IMR-90 (cell line): Measurements from ENCODE around the gene SLC44A2. TPM values are rescaled to one million over a fixed set of nuclear protein-coding genes. Genes with fewer than 3 reads are reported as not detected.

Source experiments
- ATAC-seq: fragments of 200-7000 bp; cut with Tn5 transposase; 2 replicates; pipeline ENCODE4 v1.9.1; 2020; ENCODE audit warnings: low read depth, mild to moderate bottlenecking, moderate library complexity
- BruUV-seq: library from RNA; stranded (reverse); fragments of 400-500 nt; replicated peaks from 2 replicates; lab custom pipeline; 2021; lab: Mats Ljungman, UMichigan
- CTCF ChIA-PET: fragments of 300-600 bp; formaldehyde crosslinking; extraction: SDS; loops from one replicate; lab custom pipeline; 2021; ENCODE audit warnings: antibody characterized with exemption; lab: Yijun Ruan, JAX
- POLR2A ChIA-PET: fragments of 300-600 bp; sonication (Branson Sonifier 250); formaldehyde crosslinking; loops from one replicate; lab custom pipeline; 2022; ENCODE audit warnings: antibody characterized with exemption; ENCODE audit not compliant: unreplicated experiment; lab: Charles Lee
- DNase-seq: peaks from one replicate; pipeline ENCODE4 v3.0.0; 2013
- H2AFZ ChIP-seq: replicated peaks from 2 replicates; pipeline ENCODE3; 2013; ENCODE audit warnings: low read length, mild to moderate bottlenecking; ENCODE audit not compliant: poor library complexity
- H2AK5ac ChIP-seq: 2 replicates; pipeline ENCODE4 v1.6.1; 2013; ENCODE audit warnings: low read depth, low read length, inconsistent platforms
- H2AK9ac ChIP-seq: replicated peaks from 2 replicates; pipeline ENCODE3; 2013; ENCODE audit warnings: mild to moderate bottlenecking, low read depth, low read length, moderate library complexity; ENCODE audit not compliant: poor library complexity
- H2BK120ac ChIP-seq: 2 replicates; pipeline ENCODE4 v1.6.1; 2013; ENCODE audit warnings: low read depth, low read length, inconsistent platforms
- H2BK15ac ChIP-seq: 3 replicates; pipeline ENCODE4 v1.6.1; 2013; ENCODE audit warnings: low read depth, low read length, inconsistent platforms
- H2BK20ac ChIP-seq: 2 replicates; pipeline ENCODE4 v1.6.1; 2013; ENCODE audit warnings: low read depth, mild to moderate bottlenecking, inconsistent platforms, low read length, moderate library complexity
- H2BK5ac ChIP-seq: 2 replicates; pipeline ENCODE4 v1.6.1; 2013; ENCODE audit warnings: mild to moderate bottlenecking, low read depth, low read length, inconsistent platforms; ENCODE audit not compliant: poor library complexity, severe bottlenecking
- H3K14ac ChIP-seq: replicated peaks from 2 replicates; pipeline ENCODE4 v1.6.1; 2013; ENCODE audit warnings: low read depth, low read length, inconsistent platforms
- H3K18ac ChIP-seq: 2 replicates; pipeline ENCODE4 v1.6.1; 2013; ENCODE audit warnings: low read depth, low read length, control low read depth
- H3K23ac ChIP-seq: 2 replicates; pipeline ENCODE4 v1.6.1; 2013; ENCODE audit warnings: low read depth, low read length, inconsistent platforms
- H3K27ac ChIP-seq: 2 replicates; pipeline ENCODE4 v1.5.1; 2013; ENCODE audit warnings: mild to moderate bottlenecking, control low read depth, low read length; ENCODE audit not compliant: insufficient read depth
- H3K27me3 ChIP-seq: 2 replicates; pipeline ENCODE4 v1.6.1; 2013; ENCODE audit warnings: low read length; ENCODE audit not compliant: control insufficient read depth, insufficient read depth
- H3K36me3 ChIP-seq: 2 replicates; pipeline ENCODE4 v1.6.1; 2013; ENCODE audit warnings: low read length, mixed read lengths; ENCODE audit not compliant: control insufficient read depth, insufficient read depth
- H3K4ac ChIP-seq: 2 replicates; pipeline ENCODE4 v1.6.1; 2013; ENCODE audit warnings: low read depth, low read length, inconsistent platforms
- H3K4me1 ChIP-seq: 2 replicates; pipeline ENCODE4 v1.6.1; 2013; ENCODE audit warnings: low read length, mixed read lengths; ENCODE audit not compliant: control insufficient read depth, insufficient read depth
- H3K4me2 ChIP-seq: 2 replicates; pipeline ENCODE4 v1.6.1; 2013; ENCODE audit warnings: low read depth, mild to moderate bottlenecking, control low read depth, low read length, moderate library complexity
- H3K4me3 ChIP-seq: 2 replicates; pipeline ENCODE4 v1.5.1; 2013; ENCODE audit warnings: low read depth, mild to moderate bottlenecking, control low read depth, low read length, moderate library complexity; ENCODE audit not compliant: insufficient read depth
- H3K56ac ChIP-seq: 2 replicates; pipeline ENCODE4 v1.6.1; 2013; ENCODE audit warnings: low read length, inconsistent platforms; ENCODE audit not compliant: insufficient read depth; ENCODE audit errors: extremely low read depth
- H3K79me1 ChIP-seq, 2 experiments: 2 replicates each; pipeline ENCODE4 v1.6.1; 2013; ENCODE audit warnings: low read length in 2 of 2, inconsistent platforms in 1 of 2, low read depth in 1 of 2
- H3K9ac ChIP-seq: 2 replicates; pipeline ENCODE4 v1.6.1; 2013; ENCODE audit warnings: low read depth, low read length, control low read depth
- H3K9me1 ChIP-seq: 2 replicates; pipeline ENCODE4 v1.6.1; 2013; ENCODE audit warnings: low read length, inconsistent platforms; ENCODE audit not compliant: insufficient read depth
- H3K9me3 ChIP-seq: 2 replicates; pipeline ENCODE4 v1.6.1; 2013; ENCODE audit warnings: low read length; ENCODE audit not compliant: control insufficient read depth, insufficient read depth
- H4K20me1 ChIP-seq: 2 replicates; pipeline ENCODE4 v1.6.1; 2013; ENCODE audit warnings: low read length, inconsistent platforms; ENCODE audit not compliant: insufficient read depth
- H4K5ac ChIP-seq: 2 replicates; pipeline ENCODE4 v1.6.1; 2013; ENCODE audit warnings: mild to moderate bottlenecking, low read depth, low read length, control low read depth
- H4K8ac ChIP-seq, 2 experiments: 2 replicates each; pipeline ENCODE4 v1.6.1; 2013; ENCODE audit warnings: low read depth in 2 of 2, low read length in 2 of 2, control low read depth in 1 of 2, inconsistent platforms in 1 of 2
- H4K91ac ChIP-seq: 2 replicates; pipeline ENCODE4 v1.6.1; 2013; ENCODE audit warnings: low read depth, low read length, inconsistent platforms; ENCODE audit not compliant: insufficient read depth
- BHLHE40 ChIP-seq: fragments of 150-350 bp; IDR thresholded peaks from 2 replicates; pipeline ENCODE4 v1.6.1; 2016; ENCODE audit warnings: mild to moderate bottlenecking, low read depth, low read length
- CHD1 ChIP-seq: IDR thresholded peaks from 2 replicates; pipeline ENCODE4 v1.6.1; 2012; ENCODE audit warnings: low read depth, low read length, improper control_type of control experiment
- CTCF ChIP-seq: conservative IDR thresholded peaks from 2 replicates; pipeline ENCODE4 v1.5.1; 2012; ENCODE audit warnings: mild to moderate bottlenecking, low read depth, low read length, improper control_type of control experiment
- ELK1 ChIP-seq: fragments of 150-350 bp; IDR thresholded peaks from 2 replicates; pipeline ENCODE4 v1.6.1; 2016; ENCODE audit warnings: low read depth, mild to moderate bottlenecking, low read length, moderate library complexity, borderline replicate concordance
- POLR2A ChIP-seq: IDR thresholded peaks from 2 replicates; pipeline ENCODE4 v1.6.1; 2012; ENCODE audit warnings: mild to moderate bottlenecking, low read depth, low read length
- RFX5 ChIP-seq: IDR thresholded peaks from 2 replicates; pipeline ENCODE4 v1.8.0; 2012; ENCODE audit warnings: low read depth, mild to moderate bottlenecking, low read length, moderate library complexity
- WGBS, 2 experiments: methylation state at CpG; one replicate each; pipeline versions ENCODE4 v1.1.5 to v1.1.7; 2013; ENCODE audit warnings: missing lambda C conversion rate in 2 of 2; ENCODE audit not compliant: insufficient read length in 1 of 2; ENCODE audit errors: extremely low coverage in 2 of 2; 5-methylcytosine and 5-hydroxymethylcytosine counted together
- dilution Hi-C: fragments of 300-500 bp; cut with HindIII; formaldehyde crosslinking; loops from one replicate; pipeline ENCODE4 v1.14.3; 2018; ENCODE audit warnings: low sequenced_read_pairs; ENCODE audit not compliant: unreplicated experiment
- in situ Hi-C: fragments of 300-500 bp; cut with MboI; formaldehyde crosslinking; loops from 3 replicates; pipeline ENCODE4 v1.14.3; 2019; ENCODE audit warnings: low sequenced_read_pairs, inconsistent platforms, mixed read lengths
- intact Hi-C: fragments of 100-400 bp; cut with micrococcal nuclease; formaldehyde crosslinking; loops from 2 replicates; pipeline ENCODE4 v1.10.0; 2022
- polyA plus RNA-seq, 3 experiments: library from polyadenylated mRNA; depleted of rRNA; stranded (reverse); fragments of >200 nt; gene quantifications; 2 replicates each; pipeline ENCODE4 v1.2.3, GENCODE V29; 2012; ENCODE audit warnings: low replicate concordance in 1 of 3
- total RNA-seq: library from RNA; depleted of rRNA; stranded (reverse); fragments of >200 nt; gene quantifications from 2 replicates; pipeline ENCODE4 v1.2.3, GENCODE V29; 2012

The SLC44A2 gene
- total and polyA plus RNA-seq, 2 of the 4 experiments (the other 2 are of a cell fraction): 28.5 to 62.9 TPM

DNA sequence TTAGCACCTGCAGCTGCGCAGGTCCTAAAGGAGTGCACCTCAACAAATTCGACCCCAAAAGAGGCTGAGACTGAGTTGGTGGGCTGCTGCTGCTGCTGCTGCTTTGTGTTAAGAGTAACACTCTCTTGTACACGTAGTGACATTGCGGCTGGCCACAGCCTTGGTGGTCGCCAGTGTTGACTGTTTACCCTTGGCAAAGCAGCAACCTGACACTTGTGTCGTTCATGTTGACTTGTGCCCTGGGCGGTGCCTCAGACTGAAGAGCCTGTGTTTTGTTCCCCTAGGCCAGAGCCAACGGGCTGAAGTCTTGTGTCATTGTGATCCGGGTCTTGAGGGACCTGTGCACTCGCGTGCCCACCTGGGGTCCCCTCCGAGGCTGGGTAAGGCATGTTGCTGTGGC, 53.5 kb downstream of the SLC44A2 start:
- peaks cover 81% of the 10 kb centered on the region for H4K20me1 ChIP-seq
- 93% methylated on average over 11 of the region's 12 CpGs; no CpG with 5 or more reads in 1 of the 2 experiments for WGBS, 2 experiments

More for the DNA sequence above, 53.5 kb downstream of the SLC44A2 start:
- H2BK5ac ChIP-seq: no peak overlapping the region
- no peak overlapping the region for H2AK5ac ChIP-seq
- no TSS peak for BruUV-seq
- H3K36me3 ChIP-seq: peaks cover 77% of the 10 kb centered on the region
- CTCF ChIA-PET: no interaction called here
- no peak overlapping the region for H3K4me3 ChIP-seq
- no peaks in the 10 kb centered on the region for H3K9me3 ChIP-seq
- peaks cover 54 to 79% of the 10 kb centered on the region in 2 experiments for H3K79me1 ChIP-seq
- H2AFZ ChIP-seq: no peak overlapping the region
- in situ Hi-C loops: no loop called here
- H3K9ac ChIP-seq: no peak overlapping the region
- ATAC-seq: no peak
- POLR2A ChIA-PET: no interaction called here
- no peak overlapping the region for H3K4ac ChIP-seq
- no peak overlapping the region for H3K18ac ChIP-seq
- DNase-seq: no peak
- no peak overlapping the region for H3K4me2 ChIP-seq
- H2BK20ac ChIP-seq: no peak overlapping the region
- dilution Hi-C loops: no loop called here
- H4K5ac ChIP-seq: no peak overlapping the region
- no peak overlapping the region for H3K27ac ChIP-seq
- H4K8ac ChIP-seq: no peak overlapping the region
- no peaks in the 10 kb centered on the region for H3K27me3 ChIP-seq
- no peak overlapping the region for H3K23ac ChIP-seq
- no peaks in the 10 kb centered on the region for H3K4me1 ChIP-seq
- no peak overlapping the region for H2BK120ac ChIP-seq
- intact Hi-C loops: no loop called here
- H3K14ac ChIP-seq: no peak overlapping the region
- no peak for TF ChIP-seq ELK1
- TF ChIP-seq CHD1: no peak
- no peak for TF ChIP-seq POLR2A
- no peak for TF ChIP-seq RFX5
- TF ChIP-seq CTCF: no peak
- no peak for TF ChIP-seq BHLHE40
- H3K9me1 ChIP-seq: no peaks in the 10 kb centered on the region
- H2AK9ac ChIP-seq: no peak overlapping the region
- H2BK15ac ChIP-seq: no peak overlapping the region
- no peak overlapping the region for H3K56ac ChIP-seq
- H4K91ac ChIP-seq: no peak overlapping the region
